Heart left ventricle (tissue), 13 donors: Measurements from ENCODE around the gene SIT1.

Experiments used
- POLR2A ChIP-seq, 2 donors: fragments of 450-650 bp; IDR thresholded peaks; one replicate each; pipeline ENCODE4 v1.6.1; 2017; ENCODE audit warnings: antibody characterized with exemption in 2 of 2, mild to moderate bottlenecking in 2 of 2, moderate library complexity in 2 of 2
- TF ChIP-seq, protein P1 (sequence below), 12 donors: fragments of 200-600 bp; sonication (generic) in 4 of 12; IDR thresholded peaks; one replicate each; pipeline versions ENCODE4 v1.5.0 to v1.8.0; 2018 to 2022; ENCODE audit warnings: antibody characterized with exemption in 12 of 12, mild to moderate bottlenecking in 5 of 12
- donor health status: ischemic (EF 13 %, LVEDD 7.1; RV severe dilation, severe dysfunction).
- donor health status: DM: no; HTN: yes; CAD: no.
- donor health status: DM: no; HTN: no; CAD: no.
- donor health status: ischemic (EF 25% LVEDD 6.9; RV normal size, moderate dysfunction).
- donor health status: ischemic (EF 25% LVEDD 5.7; RV mildly dilated, moderate dysfunction).
- donor health status: ischemic (EF 35%, LVEDD 5.7; RV mildly dilated, moderate dysfunction).
- donor health status: nonischemic (EF 11% LVEDD 7.7; RV severe dilation, severe dysfunction).
- donor health status: DM: yes; HTN: yes; CAD: no.
- donor health status: PGD.
- donor health status: ischemic (EF 29% LVEDD 5.4; RV normal size, mild dysfunction).
- donor health status: nonischemic (EF 23%, LVEDD 6.1; RV moderate dilation, normal function).

DNA sequence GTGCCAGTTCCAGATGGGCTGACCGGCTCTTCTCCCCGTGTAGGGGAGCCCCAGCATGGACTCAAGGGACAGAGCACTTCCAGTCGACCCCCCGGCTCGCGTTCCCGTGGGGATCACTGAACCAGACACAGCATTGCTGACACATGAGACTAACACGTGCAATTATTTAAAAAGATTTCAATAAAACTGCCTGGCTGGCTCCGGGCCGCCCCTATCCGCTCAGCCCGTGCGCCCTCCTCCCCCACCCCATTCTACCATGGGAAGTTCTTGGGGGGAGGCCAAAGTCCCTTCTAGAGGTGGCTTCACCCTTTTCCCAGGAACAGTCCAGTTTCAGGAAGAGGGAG, 40.9 kb downstream of the SIT1 start:
- no peak for TF ChIP-seq POLR2A (IDR thresholded peaks at IDR 0.05)
- TF ChIP-seq, protein P1, sequence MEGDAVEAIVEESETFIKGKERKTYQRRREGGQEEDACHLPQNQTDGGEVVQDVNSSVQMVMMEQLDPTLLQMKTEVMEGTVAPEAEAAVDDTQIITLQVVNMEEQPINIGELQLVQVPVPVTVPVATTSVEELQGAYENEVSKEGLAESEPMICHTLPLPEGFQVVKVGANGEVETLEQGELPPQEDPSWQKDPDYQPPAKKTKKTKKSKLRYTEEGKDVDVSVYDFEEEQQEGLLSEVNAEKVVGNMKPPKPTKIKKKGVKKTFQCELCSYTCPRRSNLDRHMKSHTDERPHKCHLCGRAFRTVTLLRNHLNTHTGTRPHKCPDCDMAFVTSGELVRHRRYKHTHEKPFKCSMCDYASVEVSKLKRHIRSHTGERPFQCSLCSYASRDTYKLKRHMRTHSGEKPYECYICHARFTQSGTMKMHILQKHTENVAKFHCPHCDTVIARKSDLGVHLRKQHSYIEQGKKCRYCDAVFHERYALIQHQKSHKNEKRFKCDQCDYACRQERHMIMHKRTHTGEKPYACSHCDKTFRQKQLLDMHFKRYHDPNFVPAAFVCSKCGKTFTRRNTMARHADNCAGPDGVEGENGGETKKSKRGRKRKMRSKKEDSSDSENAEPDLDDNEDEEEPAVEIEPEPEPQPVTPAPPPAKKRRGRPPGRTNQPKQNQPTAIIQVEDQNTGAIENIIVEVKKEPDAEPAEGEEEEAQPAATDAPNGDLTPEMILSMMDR (IDR thresholded peaks at IDR 0.05) = no peak
